Ishikawa (cell line): ENCODE measurements around the gene SNAP23.

Source experiments
- CEBPB ChIP-seq: IDR thresholded peaks from 2 replicates; pipeline ENCODE4 v1.6.1; 2012
- CREB1 ChIP-seq: IDR thresholded peaks from 2 replicates; pipeline ENCODE4 v1.6.1; 2012; ENCODE audit warnings: low read depth
- EGR1 ChIP-seq: IDR thresholded peaks from 2 replicates; pipeline ENCODE4 v1.6.1; 2012
- EP300 ChIP-seq: IDR thresholded peaks from 2 replicates; pipeline ENCODE4 v1.6.1; 2012; ENCODE audit warnings: borderline replicate concordance
- FOXM1 ChIP-seq: IDR thresholded peaks from 2 replicates; pipeline ENCODE4 v1.6.1; 2012; ENCODE audit warnings: low read depth, borderline replicate concordance
- RAD21 ChIP-seq: IDR thresholded peaks from 2 replicates; pipeline ENCODE4 v1.6.1; 2012; ENCODE audit warnings: low read depth
- REST ChIP-seq: IDR thresholded peaks from 2 replicates; pipeline ENCODE4 v1.6.1; 2012; ENCODE audit warnings: low read depth, mild to moderate bottlenecking
- TAF1 ChIP-seq: IDR thresholded peaks from 2 replicates; pipeline ENCODE4 v1.6.1; 2012; ENCODE audit warnings: low read depth, mild to moderate bottlenecking
- TCF12 ChIP-seq: IDR thresholded peaks from 2 replicates; pipeline ENCODE4 v1.6.1; 2012; ENCODE audit warnings: low read depth
- TEAD4 ChIP-seq: IDR thresholded peaks from 2 replicates; pipeline ENCODE4 v1.6.1; 2012
- USF1 ChIP-seq: IDR thresholded peaks from 2 replicates; pipeline ENCODE4 v1.6.1; 2012
- YY1 ChIP-seq: IDR thresholded peaks from 2 replicates; pipeline ENCODE4 v1.6.1; 2012; ENCODE audit warnings: low read depth
- TF ChIP-seq, protein P1 (sequence below): IDR thresholded peaks from 2 replicates; pipeline ENCODE4 v1.6.1; 2012

DNA sequence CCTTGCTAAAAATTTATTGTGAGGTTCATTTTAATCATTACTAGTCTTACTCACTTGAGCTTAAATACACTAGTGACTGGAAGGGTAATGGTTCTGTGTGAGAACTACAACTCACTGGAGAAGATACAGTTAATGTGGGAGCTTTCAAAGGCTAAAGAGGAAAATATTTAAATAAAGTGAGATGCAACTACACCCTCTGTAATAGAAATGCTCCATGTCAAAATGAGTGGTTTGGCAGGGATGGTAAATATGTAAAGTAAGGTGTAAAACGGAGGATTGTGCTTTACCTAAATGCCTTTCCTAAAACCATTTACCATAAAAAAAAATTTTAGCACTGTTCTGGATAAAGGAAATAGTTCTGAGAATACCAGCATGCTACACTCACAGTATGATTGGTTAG, 37.8 kb downstream of the SNAP23 start:
- TF ChIP-seq, protein P1, sequence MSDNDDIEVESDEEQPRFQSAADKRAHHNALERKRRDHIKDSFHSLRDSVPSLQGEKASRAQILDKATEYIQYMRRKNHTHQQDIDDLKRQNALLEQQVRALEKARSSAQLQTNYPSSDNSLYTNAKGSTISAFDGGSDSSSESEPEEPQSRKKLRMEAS: no peak
- TF ChIP-seq TAF1 (no peak), EGR1 (no peak), EP300 (no peak), REST (no peak), TEAD4 (no peak), RAD21 (no peak), CEBPB (no peak), CREB1 (no peak), FOXM1 (no peak), TCF12 (no peak), USF1 (no peak), YY1 (no peak)
